Thyroid gland (tissue), 4 donors: ENCODE data around the gene OR52I2.

ENCODE experiments used
- CTCF ChIP-seq, 6 experiments: fragments of 200-600 bp in 3 of 6; fragments of 450-650 bp in 3 of 6; sonication (generic) in 3 of 6; IDR thresholded peaks; one replicate each; pipeline ENCODE4 v1.5.1; 2016 to 2019; ENCODE audit warnings: antibody characterized with exemption in 6 of 6, mild to moderate bottlenecking in 2 of 6, inconsistent platforms in 1 of 6, moderate library complexity in 1 of 6
- POLR2A ChIP-seq, 2 donors: fragments of 450-650 bp; IDR thresholded peaks; one replicate each; pipeline ENCODE4 v1.6.1; 2017; ENCODE audit warnings: antibody characterized with exemption in 2 of 2, mild to moderate bottlenecking in 2 of 2, moderate library complexity in 1 of 2

DNA sequence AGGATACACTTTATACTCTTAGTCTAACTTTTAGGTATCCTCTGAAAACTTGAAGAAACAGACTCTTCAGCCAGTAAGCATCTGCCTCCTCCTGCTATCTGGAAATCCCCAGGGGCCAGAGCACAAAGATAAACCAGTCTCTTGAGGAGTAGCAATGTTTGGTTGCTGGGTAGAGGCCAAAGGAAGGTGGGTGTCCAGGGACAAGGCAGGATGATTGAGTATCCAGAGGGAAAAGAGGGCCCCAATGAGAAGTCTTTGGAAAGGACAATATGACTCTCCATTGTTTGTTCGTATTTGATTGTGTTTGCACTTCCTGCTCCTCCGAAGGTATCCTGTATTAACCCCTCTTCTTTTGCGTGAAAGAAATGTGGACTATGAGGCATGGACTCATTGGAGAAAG is 7.5 kb downstream of the OR52I2 start:
- no peak for TF ChIP-seq POLR2A (IDR thresholded peaks at IDR 0.05)
- TF ChIP-seq CTCF (IDR thresholded peaks at IDR 0.05) = no peak
